ENCODE data around the gene WIPF2.
"Not testable (repeated sequence)": the region's sequence is repeated elsewhere in the genome, so short reads cannot be mapped to it uniquely, and the experiment has no call there.

WIPF2 gene

DNA sequence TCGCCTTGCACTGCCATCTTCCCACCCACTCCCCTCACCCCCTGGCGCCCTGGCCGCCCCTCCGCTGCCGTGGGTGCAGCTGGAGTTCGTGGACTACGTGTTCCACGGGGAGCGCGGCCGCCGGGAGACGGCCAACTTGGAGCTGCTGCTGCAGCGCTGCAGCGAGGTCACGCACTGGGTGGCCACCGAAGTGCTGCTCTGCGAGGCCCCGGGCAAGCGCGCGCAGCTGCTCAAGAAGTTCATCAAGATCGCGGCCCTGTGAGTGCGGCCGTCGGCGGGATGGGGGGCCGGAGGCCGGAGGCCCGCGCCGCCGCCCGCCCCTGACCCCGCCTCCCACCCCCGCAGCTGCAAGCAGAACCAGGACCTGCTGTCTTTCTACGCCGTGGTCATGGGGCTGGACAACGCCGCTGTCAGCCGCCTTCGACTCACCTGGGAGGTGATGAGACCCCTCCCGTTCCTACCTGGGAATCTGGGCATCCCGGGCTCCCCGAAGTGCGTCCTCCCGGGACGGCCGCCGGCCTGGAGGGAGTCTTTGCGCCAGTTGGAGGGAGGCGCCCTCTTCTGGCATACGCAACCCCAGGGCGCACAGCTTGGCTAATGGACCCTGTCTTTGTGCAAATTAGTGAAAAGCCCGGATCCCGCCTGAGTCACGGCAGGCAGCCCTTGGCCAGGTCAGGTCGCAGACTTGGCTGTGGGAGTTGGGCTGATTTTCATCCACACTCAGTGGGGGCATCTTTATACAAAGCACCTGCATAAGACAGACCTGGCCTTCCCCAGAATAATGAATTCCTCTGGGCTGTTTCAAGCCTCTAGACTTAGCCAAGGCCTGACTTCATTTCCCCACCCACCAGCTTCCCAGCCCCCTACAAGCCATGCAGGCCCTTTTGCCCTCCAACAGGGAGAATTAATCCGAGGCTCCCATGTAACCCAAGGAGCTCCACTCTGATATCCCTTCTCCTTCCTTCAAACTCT, 27.6 kb upstream of the WIPF2 start:
- no peak for TF ChIP-seq ZFX (IDR thresholded peaks at IDR 0.05)
- TF ChIP-seq, protein P1, sequence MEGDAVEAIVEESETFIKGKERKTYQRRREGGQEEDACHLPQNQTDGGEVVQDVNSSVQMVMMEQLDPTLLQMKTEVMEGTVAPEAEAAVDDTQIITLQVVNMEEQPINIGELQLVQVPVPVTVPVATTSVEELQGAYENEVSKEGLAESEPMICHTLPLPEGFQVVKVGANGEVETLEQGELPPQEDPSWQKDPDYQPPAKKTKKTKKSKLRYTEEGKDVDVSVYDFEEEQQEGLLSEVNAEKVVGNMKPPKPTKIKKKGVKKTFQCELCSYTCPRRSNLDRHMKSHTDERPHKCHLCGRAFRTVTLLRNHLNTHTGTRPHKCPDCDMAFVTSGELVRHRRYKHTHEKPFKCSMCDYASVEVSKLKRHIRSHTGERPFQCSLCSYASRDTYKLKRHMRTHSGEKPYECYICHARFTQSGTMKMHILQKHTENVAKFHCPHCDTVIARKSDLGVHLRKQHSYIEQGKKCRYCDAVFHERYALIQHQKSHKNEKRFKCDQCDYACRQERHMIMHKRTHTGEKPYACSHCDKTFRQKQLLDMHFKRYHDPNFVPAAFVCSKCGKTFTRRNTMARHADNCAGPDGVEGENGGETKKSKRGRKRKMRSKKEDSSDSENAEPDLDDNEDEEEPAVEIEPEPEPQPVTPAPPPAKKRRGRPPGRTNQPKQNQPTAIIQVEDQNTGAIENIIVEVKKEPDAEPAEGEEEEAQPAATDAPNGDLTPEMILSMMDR (conservative IDR thresholded peaks at IDR 0.05) = no peak
- H3K27ac ChIP-seq = no peak overlapping the region

GRCh38 chr17:40192961-40193360, 26.1 kb upstream of the WIPF2 start:
- TF ChIP-seq, protein P1 (conservative IDR thresholded peaks at IDR 0.05) = no peak
- TF ChIP-seq ZFX (IDR thresholded peaks at IDR 0.05) = no peak
- H3K27ac ChIP-seq = no peak overlapping the region

- H3K27ac ChIP-seq = no peak overlapping the region
- TF ChIP-seq ZFX (IDR thresholded peaks at IDR 0.05) = no peak
- TF ChIP-seq, protein P1 (conservative IDR thresholded peaks at IDR 0.05) = no peak
These were observed 24.3 kb upstream of the WIPF2 start for GRCh38 chr17:40194821-40195220.

GRCh38 chr17:40197550-40197949, 21.6 kb upstream of the WIPF2 start:
- TF ChIP-seq ZFX (IDR thresholded peaks at IDR 0.05) = no peak
- TF ChIP-seq, protein P1 (conservative IDR thresholded peaks at IDR 0.05) = no peak
- no peak overlapping the region for H3K27ac ChIP-seq

DNA sequence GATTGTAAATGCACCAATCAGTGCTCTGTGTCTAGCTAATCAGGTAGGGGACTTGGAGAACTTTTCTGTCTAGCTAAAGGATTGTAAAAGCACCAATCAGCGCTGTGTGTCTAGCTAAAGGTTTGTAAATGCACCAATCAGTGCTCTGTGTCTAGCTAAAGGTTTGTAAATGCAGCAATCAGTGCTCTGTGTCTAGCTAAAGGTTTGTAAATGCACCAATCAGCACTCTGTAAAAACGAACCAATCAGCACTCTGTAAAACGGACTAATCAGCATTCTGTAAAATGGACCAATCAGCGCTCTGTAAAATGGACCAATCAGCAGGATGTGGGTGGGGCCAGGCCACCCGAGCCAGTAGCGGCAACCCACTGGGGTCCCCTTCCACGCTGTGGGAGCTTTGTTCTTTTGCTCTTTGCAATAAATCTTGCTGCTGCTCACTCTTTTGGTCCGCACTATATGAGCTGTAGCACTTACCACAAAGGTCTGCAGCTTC, 21.1 kb upstream of the WIPF2 start:
- H3K27ac ChIP-seq = not testable (repeated sequence)

DNA sequence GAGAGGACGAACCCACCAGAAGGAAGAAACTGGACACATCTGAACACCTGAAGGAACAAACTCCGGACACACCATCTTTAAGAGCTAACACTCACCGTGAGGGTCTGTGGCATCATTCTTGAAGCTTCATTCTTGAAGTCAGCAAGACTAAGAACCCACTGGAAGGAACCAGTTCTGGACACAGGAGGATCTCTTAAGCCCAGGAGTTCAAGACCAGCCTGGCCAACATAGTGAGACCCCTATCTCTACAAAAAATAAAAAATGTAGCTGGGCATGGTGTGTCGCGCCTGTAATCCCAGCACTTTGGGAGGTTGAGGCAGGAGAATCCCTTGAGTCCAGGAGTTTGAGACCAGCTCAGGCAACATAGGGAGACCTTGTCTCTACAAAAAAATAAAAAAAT, 20.5 kb upstream of the WIPF2 start:
- no peak for TF ChIP-seq ZFX (IDR thresholded peaks at IDR 0.05)
- TF ChIP-seq, protein P1 (conservative IDR thresholded peaks at IDR 0.05) = no peak
- H3K27ac ChIP-seq = no peak overlapping the region

GRCh38 chr17:40203131-40203530, 16.0 kb upstream of the WIPF2 start:
- TF ChIP-seq, protein P1 (conservative IDR thresholded peaks at IDR 0.05) = no peak
- no peak for TF ChIP-seq ZFX (IDR thresholded peaks at IDR 0.05)
- H3K27ac ChIP-seq = no peak overlapping the region

- not testable (repeated sequence) for H3K27ac ChIP-seq
These were observed 12.9 kb upstream of the WIPF2 start for GRCh38 chr17:40206193-40206592.

Data from C4-2B (cell line).